Upper lobe of left lung (tissue), 4 donors: ENCODE data around the gene SLC25A48.

ENCODE experiments used
- EP300 ChIP-seq, 4 donors: sonication (generic); formaldehyde crosslinking; IDR thresholded peaks; one replicate each; pipeline ENCODE4 v1.5.1; 2017; ENCODE audit warnings: antibody characterized with exemption in 4 of 4, control low read depth in 2 of 4
- POLR2A ChIP-seq, 4 donors: fragments of 450-650 bp; IDR thresholded peaks; one replicate each; pipeline ENCODE4 v1.5.1; 2016 to 2017; ENCODE audit warnings: antibody characterized with exemption in 4 of 4, mild to moderate bottlenecking in 2 of 4
- POLR2AphosphoS5 ChIP-seq, 2 donors: sonication (generic); formaldehyde crosslinking; IDR thresholded peaks; one replicate each; pipeline ENCODE4 v1.5.1; 2017; ENCODE audit warnings: antibody characterized with exemption in 2 of 2
- TF ChIP-seq, protein P1 (sequence below), 6 experiments: fragments of 450-650 bp in 4 of 6; fragments of 200-600 bp in 2 of 6; sonication (generic) in 2 of 6; IDR thresholded peaks; one replicate each; pipeline ENCODE4 v1.5.1; 2016 to 2019; ENCODE audit warnings: antibody characterized with exemption in 6 of 6

DNA sequence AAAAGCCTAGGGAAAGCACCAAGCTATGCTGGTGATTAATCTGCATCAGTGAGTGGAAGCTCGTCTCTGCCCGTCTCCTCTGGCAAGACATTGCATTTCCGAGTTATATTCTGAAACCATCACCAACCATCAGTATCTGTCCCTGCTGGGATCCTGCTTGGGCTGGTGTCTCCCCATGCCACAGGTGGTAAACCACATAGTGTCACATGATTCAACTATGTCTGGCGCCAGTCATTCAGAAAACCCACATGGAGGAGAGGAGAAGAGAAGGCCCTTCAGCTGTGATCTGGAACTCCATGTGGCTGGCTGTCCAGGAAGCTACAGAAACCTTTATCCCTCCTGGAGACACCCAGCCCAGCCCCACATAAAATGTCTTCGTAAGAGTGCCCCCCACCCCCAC lies 56.4 kb downstream of the SLC25A48 start:
- TF ChIP-seq POLR2A (IDR thresholded peaks at IDR 0.05) = no peak
- TF ChIP-seq, protein P1, sequence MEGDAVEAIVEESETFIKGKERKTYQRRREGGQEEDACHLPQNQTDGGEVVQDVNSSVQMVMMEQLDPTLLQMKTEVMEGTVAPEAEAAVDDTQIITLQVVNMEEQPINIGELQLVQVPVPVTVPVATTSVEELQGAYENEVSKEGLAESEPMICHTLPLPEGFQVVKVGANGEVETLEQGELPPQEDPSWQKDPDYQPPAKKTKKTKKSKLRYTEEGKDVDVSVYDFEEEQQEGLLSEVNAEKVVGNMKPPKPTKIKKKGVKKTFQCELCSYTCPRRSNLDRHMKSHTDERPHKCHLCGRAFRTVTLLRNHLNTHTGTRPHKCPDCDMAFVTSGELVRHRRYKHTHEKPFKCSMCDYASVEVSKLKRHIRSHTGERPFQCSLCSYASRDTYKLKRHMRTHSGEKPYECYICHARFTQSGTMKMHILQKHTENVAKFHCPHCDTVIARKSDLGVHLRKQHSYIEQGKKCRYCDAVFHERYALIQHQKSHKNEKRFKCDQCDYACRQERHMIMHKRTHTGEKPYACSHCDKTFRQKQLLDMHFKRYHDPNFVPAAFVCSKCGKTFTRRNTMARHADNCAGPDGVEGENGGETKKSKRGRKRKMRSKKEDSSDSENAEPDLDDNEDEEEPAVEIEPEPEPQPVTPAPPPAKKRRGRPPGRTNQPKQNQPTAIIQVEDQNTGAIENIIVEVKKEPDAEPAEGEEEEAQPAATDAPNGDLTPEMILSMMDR (IDR thresholded peaks at IDR 0.05) = no peak
- TF ChIP-seq POLR2AphosphoS5 (IDR thresholded peaks at IDR 0.05) = no peak
- no peak for TF ChIP-seq EP300 (IDR thresholded peaks at IDR 0.05)
